MCF 10A (cell line): ENCODE data around the gene SATB1. TPM values are rescaled to one million over a fixed set of nuclear protein-coding genes. Genes with fewer than 3 reads are reported as not detected.

Experiments
- BruUV-seq: library from RNA; stranded (reverse); fragments of 400-500 nt; replicated peaks from 2 replicates; lab custom pipeline; 2021; lab: Mats Ljungman, UMichigan
- CTCF ChIA-PET: fragments of 300-600 bp; sonication (Branson Sonifier 250); formaldehyde crosslinking; extraction: SDS; loops from one replicate; lab custom pipeline; 2021; ENCODE audit warnings: antibody characterized with exemption, inconsistent platforms; lab: Yijun Ruan, JAX
- POLR2A ChIA-PET: fragments of 300-600, 350-650 bp; sonication (Branson Sonifier 250); formaldehyde crosslinking; extraction: SDS; loops from one replicate; lab custom pipeline; 2020; ENCODE audit warnings: antibody characterized with exemption, inconsistent platforms; lab: Yijun Ruan, JAX
- DNase-seq: peaks from one replicate; pipeline ENCODE4 v3.0.0-alpha.2; 2018; ENCODE audit not compliant: unreplicated experiment
- H3K27ac Mint-ChIP-seq: one replicate; pipeline ENCODE4 v1.8.0; 2022; ENCODE audit warnings: mild to moderate bottlenecking, low read depth, mixed read lengths; ENCODE audit not compliant: unreplicated experiment
- H3K27me3 Mint-ChIP-seq: one replicate; pipeline ENCODE4 v1.8.0; 2022; ENCODE audit warnings: mixed read lengths; ENCODE audit not compliant: insufficient read depth, unreplicated experiment
- H3K36me3 Mint-ChIP-seq: one replicate; pipeline ENCODE4 v1.8.0; 2022; ENCODE audit warnings: mild to moderate bottlenecking, moderate library complexity, mixed read lengths; ENCODE audit not compliant: insufficient read depth, unreplicated experiment
- H3K4me1 Mint-ChIP-seq: one replicate; pipeline ENCODE4 v1.8.0; 2022; ENCODE audit warnings: mixed read lengths; ENCODE audit not compliant: insufficient read depth, unreplicated experiment
- H3K4me3 Mint-ChIP-seq: one replicate; pipeline ENCODE4 v1.8.0; 2022; ENCODE audit warnings: mild to moderate bottlenecking, moderate library complexity, mixed read lengths; ENCODE audit not compliant: unreplicated experiment
- H3K9me3 Mint-ChIP-seq: one replicate; pipeline ENCODE4 v1.8.0; 2022; ENCODE audit warnings: mixed read lengths; ENCODE audit not compliant: unreplicated experiment
- intact Hi-C: fragments of 100-400 bp; cut with micrococcal nuclease; formaldehyde crosslinking; loops from 2 replicates; pipeline ENCODE4 v1.14.1; 2022
- total RNA-seq: library from RNA; stranded (reverse); gene quantifications from 2 replicates; pipeline ENCODE4 v1.2.3, GENCODE V29; 2022
- TF ChIP-seq, protein P1 (sequence below): fragments of 200-600 bp; IDR thresholded peaks from one replicate; pipeline ENCODE4 v1.8.0; 2022; ENCODE audit warnings: antibody characterized with exemption, mild to moderate bottlenecking; ENCODE audit not compliant: unreplicated experiment

SATB1 gene
- total RNA-seq, 1 experiment from 2014 or later, result 0.23 TPM

DNA sequence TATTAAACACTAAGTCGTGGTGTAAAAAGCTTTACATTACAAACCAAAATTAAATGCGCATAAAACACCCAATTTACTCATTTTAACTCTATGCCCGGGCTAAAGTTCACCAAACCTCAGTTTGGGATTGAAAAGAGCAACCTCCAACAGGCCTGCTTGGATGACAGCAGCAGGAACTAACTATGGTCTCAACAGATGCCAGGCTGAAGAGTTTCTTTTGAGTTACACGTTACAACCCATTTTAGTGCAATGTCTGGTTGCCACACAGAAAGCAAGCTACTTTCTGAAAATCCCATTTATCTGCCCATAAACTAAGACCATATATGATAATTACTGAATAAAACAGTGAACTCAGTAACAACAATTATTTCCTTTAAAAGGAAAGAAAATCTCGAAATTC is 2.2 kb downstream of the SATB1 start:
- Mint-ChIP-seq H3K4me1 (peaks cover 9% of the 10 kb centered on the region), H3K4me3 (peak overlapping the region; percentile 78), H3K36me3 (no peaks in the 10 kb centered on the region), H3K9me3 (no peaks in the 10 kb centered on the region), H3K27ac (no peak overlapping the region), H3K27me3 (peaks cover 99% of the 10 kb centered on the region)
- ChIA-PET CTCF (interaction anchor here (0.9 kb wide), 1 partner anchor 23 kb away, joined by 3 read pairs; no protein-coding TSS in a partner anchor), POLR2A (interaction anchor here (0.6 to 1.2 kb wide), 4 partner anchors 13 to 115 kb away, joined by 3 to 4 read pairs (median 3); no protein-coding TSS in a partner anchor)
- TF ChIP-seq, protein P1, sequence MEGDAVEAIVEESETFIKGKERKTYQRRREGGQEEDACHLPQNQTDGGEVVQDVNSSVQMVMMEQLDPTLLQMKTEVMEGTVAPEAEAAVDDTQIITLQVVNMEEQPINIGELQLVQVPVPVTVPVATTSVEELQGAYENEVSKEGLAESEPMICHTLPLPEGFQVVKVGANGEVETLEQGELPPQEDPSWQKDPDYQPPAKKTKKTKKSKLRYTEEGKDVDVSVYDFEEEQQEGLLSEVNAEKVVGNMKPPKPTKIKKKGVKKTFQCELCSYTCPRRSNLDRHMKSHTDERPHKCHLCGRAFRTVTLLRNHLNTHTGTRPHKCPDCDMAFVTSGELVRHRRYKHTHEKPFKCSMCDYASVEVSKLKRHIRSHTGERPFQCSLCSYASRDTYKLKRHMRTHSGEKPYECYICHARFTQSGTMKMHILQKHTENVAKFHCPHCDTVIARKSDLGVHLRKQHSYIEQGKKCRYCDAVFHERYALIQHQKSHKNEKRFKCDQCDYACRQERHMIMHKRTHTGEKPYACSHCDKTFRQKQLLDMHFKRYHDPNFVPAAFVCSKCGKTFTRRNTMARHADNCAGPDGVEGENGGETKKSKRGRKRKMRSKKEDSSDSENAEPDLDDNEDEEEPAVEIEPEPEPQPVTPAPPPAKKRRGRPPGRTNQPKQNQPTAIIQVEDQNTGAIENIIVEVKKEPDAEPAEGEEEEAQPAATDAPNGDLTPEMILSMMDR, result no peak
- intact Hi-C loops, result loop anchor here (2.0 to 10.0 kb wide), 2 partner anchors 22 to 562 kb away; no protein-coding TSS in a partner anchor
- BruUV-seq, result no TSS peak
- DNase-seq, result no peak

DNA sequence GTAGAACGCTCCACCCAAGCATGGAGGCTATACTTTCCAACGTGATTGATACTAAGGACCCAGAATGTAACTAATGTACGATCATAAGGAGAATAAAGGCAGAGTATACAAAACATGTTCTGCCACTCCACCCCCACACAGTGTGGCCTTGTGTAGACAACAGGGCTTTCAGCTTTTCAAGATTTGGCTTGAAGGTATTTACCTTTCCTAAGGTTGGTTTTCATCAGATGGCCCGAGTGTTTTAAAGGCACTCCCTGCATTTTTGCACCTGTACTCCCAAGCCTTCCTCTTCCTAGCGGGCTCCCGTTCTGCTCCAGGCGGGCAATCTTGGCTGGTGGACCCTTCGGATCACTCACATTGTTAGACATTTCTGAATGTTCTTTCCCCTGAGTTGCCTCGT is 4.6 kb downstream of the SATB1 start:
- TF ChIP-seq, protein P1, result no peak
- peaks cover 9% of the 10 kb centered on the region for H3K4me1 Mint-ChIP-seq
- intact Hi-C loops, result loop anchor here (10.0 kb wide), 1 partner anchor 564 kb away; no protein-coding TSS in a partner anchor
- H3K27ac Mint-ChIP-seq, result no peak overlapping the region
- no peaks in the 10 kb centered on the region for H3K36me3 Mint-ChIP-seq
- DNase-seq, result no peak
- no peak overlapping the region for H3K4me3 Mint-ChIP-seq
- ChIA-PET POLR2A (no interaction called here), CTCF (no interaction called here)
- no peaks in the 10 kb centered on the region for H3K9me3 Mint-ChIP-seq
- BruUV-seq, result no TSS peak
- H3K27me3 Mint-ChIP-seq, result peaks cover 100% of the 10 kb centered on the region

- Mint-ChIP-seq H3K27ac (no peak overlapping the region), H3K27me3 (peaks cover 98% of the 10 kb centered on the region), H3K4me3 (no peak overlapping the region), H3K9me3 (no peaks in the 10 kb centered on the region), H3K4me1 (peaks cover 9% of the 10 kb centered on the region), H3K36me3 (no peaks in the 10 kb centered on the region)
- ChIA-PET CTCF (no interaction called here), POLR2A (interaction anchor here (0.6 kb wide), 1 partner anchor 259 kb away, joined by 3 read pairs; no protein-coding TSS in a partner anchor)
- intact Hi-C loops, result no loop called here
- TF ChIP-seq, protein P1, result no peak
- BruUV-seq, result no TSS peak
- DNase-seq, result no peak
These were observed 5.9 kb downstream of the SATB1 start for GRCh38 chr3:18419232-18419631.

GRCh38 chr3:18417904-18418572 is 7.1 kb downstream of the SATB1 start:
- H3K36me3 Mint-ChIP-seq, result no peaks in the 10 kb centered on the region
- CTCF ChIA-PET, result interaction anchor here (0.5 kb wide), 1 partner anchor 15 kb away, joined by 4 read pairs; no protein-coding TSS in a partner anchor
- POLR2A ChIA-PET, result no interaction called here
- no peaks in the 10 kb centered on the region for H3K9me3 Mint-ChIP-seq
- BruUV-seq, result no TSS peak
- H3K4me1 Mint-ChIP-seq, result no peaks in the 10 kb centered on the region
- no peak for DNase-seq
- intact Hi-C loops, result no loop called here
- TF ChIP-seq, protein P1, result no peak
- no peak overlapping the region for H3K4me3 Mint-ChIP-seq
- peaks cover 86% of the 10 kb centered on the region for H3K27me3 Mint-ChIP-seq
- no peak overlapping the region for H3K27ac Mint-ChIP-seq
